NB4 (cell line): Measurements from ENCODE around the gene WDR70.

Experiments
- CTCF ChIP-seq: IDR thresholded peaks from one replicate; pipeline ENCODE4 v1.5.1; 2012; ENCODE audit warnings: low read depth, low read length
- MAX ChIP-seq: IDR thresholded peaks from 2 replicates; pipeline ENCODE4 v1.6.1; 2011; ENCODE audit warnings: low read depth, low read length
- MYC ChIP-seq: IDR thresholded peaks from 2 replicates; pipeline ENCODE4 v1.6.1; 2011; ENCODE audit warnings: low read depth, low read length
- POLR2A ChIP-seq: IDR thresholded peaks from 2 replicates; pipeline ENCODE4 v1.6.1; 2011; ENCODE audit warnings: mild to moderate bottlenecking; ENCODE audit not compliant: insufficient read length; ENCODE audit errors: extremely low read depth

- TF ChIP-seq CTCF (no peak), POLR2A (no peak), MYC (no peak), MAX (no peak)
These were observed 261.0 kb downstream of the WDR70 start for GRCh38 chr5:37640088-37640487.
